SU-DHL-6 (cell line): ENCODE data around the gene ELOVL6.

ENCODE experiments used
- EZH2phosphoT487 ChIP-seq: fragments of 200-600 bp; sonication (generic), shearing (Covaris generic); conservative IDR thresholded peaks from 2 replicates; pipeline ENCODE4 v1.6.1; 2018; ENCODE audit warnings: mild to moderate bottlenecking, antibody characterized with exemption, low read length, moderate library complexity, mixed read lengths
- TF ChIP-seq, protein P1 (sequence below): fragments of 200-600 bp; sonication (generic); IDR thresholded peaks from one replicate; pipeline ENCODE4 v1.5.1; 2017; ENCODE audit warnings: antibody characterized with exemption, mild to moderate bottlenecking, low read length, moderate library complexity; ENCODE audit not compliant: insufficient read depth, poor library complexity, severe bottlenecking

DNA sequence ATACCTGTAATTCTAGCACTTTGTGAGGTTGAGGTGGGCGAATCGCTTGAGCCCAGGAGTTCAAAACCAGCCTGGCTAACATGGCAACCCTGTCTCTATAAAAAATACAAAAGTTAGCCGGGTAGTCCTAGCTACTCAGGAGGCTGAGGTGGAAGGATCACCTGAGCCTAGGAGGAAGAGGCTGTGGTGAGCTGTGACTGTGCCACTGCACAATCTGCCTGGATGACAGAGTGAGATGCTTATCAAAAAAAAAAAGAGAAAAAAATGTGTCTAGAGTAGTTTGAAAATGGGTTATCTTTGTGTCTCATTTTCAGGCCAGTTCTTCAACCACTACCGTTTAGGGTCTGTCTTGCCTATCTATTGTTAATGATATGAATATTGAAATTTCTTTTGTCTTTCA lies 187.6 kb downstream of the ELOVL6 start:
- TF ChIP-seq, protein P1, sequence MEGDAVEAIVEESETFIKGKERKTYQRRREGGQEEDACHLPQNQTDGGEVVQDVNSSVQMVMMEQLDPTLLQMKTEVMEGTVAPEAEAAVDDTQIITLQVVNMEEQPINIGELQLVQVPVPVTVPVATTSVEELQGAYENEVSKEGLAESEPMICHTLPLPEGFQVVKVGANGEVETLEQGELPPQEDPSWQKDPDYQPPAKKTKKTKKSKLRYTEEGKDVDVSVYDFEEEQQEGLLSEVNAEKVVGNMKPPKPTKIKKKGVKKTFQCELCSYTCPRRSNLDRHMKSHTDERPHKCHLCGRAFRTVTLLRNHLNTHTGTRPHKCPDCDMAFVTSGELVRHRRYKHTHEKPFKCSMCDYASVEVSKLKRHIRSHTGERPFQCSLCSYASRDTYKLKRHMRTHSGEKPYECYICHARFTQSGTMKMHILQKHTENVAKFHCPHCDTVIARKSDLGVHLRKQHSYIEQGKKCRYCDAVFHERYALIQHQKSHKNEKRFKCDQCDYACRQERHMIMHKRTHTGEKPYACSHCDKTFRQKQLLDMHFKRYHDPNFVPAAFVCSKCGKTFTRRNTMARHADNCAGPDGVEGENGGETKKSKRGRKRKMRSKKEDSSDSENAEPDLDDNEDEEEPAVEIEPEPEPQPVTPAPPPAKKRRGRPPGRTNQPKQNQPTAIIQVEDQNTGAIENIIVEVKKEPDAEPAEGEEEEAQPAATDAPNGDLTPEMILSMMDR, result no peak
- TF ChIP-seq EZH2phosphoT487, result no peak
